HTERT RPE-1 (cell line): ENCODE results near the gene GOLPH3L.
"Not testable (repeated sequence)": the region's sequence is repeated elsewhere in the genome, so short reads cannot be mapped to it uniquely, and the experiment has no call there.

Experiments used
- in situ Hi-C: fragments of 300-500 bp; cut with MboI; formaldehyde crosslinking; loops from 4 replicates; pipeline ENCODE4 v1.14.3; 2020; ENCODE audit warnings: low sequenced_read_pairs

GOLPH3L gene

DNA sequence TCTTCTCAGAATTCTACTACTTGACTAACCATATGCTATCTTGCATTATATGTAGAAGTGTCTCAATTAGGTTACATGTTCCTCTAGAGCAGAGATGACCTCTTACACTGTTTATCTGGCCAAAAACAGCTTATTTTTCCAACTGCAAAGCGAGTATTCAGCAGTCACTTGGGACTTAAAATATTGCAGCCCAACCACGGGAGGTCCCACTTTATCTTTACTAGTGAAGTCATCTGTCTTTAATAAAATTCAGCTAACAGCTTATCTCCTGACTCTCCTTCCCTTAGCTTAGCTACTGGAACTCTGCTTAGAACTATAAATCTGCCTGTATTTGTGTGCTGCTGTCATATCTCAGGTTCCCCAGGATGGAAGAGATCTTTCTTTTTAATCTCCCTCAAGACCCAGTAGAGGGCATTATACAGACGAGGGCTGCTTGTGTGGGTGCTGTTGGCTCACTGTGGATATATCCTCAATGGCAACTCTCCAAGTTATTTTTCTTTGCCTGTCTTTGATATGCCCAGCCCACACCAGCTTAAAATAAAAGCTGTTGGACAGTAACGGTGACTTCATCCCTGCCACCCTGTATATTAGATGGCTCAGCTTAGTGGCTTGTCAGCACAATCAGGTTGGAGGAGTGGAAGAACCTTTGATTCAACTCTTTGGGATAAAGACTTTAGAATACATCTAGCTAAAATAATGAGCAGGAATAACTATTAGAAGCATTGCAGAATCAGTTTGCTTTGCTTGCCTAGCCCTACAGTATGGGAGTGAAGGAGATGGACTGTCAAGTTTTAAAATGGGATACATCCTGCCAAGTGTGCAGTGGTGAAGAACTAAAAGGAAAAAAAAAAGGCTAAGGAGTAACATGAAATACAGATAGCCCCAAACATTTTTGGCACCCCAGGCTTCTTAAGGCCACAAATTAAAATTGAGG, 77.1 kb downstream of the GOLPH3L start:
- in situ Hi-C loops: no loop called here

DNA sequence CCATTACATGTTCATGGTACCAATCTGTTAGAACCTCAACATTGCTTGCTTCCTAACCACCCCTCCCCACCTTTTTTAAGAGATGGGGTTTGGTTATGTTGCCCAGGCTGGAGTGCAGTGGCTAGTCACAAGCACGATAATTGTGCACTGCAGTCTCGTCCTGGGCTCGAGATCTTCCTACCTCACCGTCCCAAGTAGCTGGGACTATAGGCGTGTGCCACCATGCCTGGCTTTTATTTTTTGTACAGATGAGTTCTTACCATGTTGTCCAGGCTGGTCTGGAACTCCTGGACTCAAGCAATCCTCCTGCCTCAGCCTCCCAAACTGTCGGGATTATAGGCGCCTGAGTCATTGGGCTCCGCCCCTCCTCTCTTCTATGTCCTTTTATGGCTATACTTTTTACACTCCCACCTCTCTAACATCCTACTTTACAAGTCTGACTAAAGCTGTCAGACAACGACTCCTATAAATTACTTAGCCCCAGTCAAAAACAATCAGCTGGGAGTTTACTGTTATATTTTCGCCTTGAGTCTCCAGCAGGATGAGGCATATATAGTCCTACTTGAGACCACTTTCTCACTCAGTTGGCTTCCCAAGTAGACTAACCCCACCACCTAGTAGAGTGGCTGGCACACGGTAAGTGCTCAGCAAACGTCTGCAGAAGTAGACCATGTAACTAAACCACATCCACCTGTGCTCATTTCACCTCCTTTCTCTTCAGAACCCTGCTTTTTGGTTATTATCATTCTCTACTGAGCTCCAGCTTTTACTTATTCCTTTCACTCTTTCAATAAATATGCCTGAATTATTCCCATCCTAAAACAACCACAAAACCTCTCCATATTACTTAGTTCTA, 81.4 kb downstream of the GOLPH3L start:
- in situ Hi-C loops: no loop called here

DNA sequence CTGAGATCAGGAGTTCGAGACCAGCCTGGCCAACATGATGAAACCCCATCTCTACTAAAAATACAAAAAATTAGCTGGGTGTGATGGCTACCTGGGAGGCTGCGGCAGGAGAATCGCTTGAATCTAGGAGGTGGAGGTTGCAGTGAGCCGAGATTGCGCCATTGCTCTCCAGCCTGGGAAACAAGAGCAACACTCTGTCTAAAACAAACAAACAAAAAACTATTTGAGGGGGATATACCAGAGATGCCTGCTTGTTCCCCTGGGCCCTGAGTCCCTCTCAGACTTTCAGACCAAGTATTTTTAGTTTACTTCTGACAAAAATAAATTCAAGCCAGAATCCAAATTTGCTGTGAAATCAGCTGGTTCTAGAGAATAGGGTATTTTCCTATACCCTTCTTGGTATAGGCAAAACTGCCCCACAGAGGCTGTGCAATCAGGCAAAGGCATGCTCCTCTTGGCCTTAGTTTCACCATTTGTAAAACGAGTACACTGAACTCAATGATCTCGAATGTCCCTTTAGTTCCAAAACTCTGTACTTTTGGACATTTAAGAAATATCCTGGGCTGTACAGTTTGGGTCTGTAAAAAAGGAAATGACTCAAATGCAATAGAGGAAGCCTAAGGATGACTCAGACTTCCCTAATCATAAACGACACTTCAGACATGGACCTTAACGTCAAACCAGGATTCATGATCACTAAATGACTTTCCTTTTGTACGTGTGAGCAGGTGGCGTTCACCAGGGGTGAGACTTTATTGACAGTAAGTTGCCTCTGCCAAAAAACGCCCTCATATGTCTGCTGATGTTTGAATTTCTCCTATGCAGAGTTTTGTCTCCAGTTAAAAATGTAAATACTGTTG, 83.7 kb downstream of the GOLPH3L start:
- in situ Hi-C loops: no loop called here

DNA sequence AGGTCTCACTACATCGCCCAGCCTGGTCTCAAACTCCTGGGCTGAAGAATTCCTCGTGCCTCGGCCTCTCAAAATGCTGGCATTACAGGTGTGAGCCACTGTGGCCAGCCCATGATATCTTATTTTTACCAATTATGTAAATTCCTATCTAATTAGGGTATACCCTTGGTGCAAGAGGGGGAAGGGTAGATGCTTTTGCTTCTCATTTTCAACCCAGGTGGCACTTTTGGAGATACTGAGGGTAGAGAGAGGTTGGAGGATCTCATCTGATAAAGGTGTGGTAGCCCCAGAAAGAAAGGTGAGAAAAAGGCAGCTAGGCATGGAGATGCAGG, 85.0 kb downstream of the GOLPH3L start:
- in situ Hi-C loops: no loop called here

DNA sequence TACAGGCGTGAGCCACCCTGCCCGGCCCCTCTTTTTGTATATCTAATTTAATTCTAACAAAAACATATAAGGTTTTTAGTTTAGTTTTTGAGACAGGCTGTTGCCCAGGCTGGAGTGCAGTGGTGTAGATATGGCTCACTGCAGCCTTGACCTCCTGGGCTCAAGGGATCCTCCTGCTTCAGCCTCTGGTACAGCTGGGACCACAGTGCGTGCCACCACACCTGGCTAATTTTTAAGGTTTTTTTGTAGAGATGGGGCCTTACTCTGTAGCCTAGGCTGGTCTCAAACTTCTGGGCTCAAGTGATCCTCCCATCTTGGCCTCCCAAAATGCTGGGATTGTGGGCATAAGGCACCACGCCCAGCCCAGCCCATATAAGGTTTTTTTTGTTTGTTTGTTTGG, 86.4 kb downstream of the GOLPH3L start:
- in situ Hi-C loops: no loop called here

DNA sequence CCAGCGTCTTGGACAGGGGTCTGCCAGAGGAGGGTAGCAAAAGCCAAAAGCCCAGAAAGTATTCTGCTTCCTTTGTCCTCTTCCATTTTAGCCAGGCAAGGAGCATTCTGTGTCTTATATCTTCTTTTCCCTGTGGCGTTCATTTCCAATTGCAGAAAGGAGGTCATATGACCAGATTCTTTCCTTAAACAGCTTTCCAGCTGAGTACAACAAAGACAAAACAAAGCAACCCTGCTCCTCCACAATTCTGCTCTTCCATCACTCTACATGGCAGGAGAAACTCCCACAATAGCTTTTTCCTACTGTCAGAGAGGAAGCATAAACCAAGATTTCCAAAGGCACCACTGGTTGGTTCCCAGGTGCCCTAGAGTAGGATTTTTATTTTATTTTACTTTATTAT, 87.2 kb downstream of the GOLPH3L start:
- in situ Hi-C loops: no loop called here

DNA sequence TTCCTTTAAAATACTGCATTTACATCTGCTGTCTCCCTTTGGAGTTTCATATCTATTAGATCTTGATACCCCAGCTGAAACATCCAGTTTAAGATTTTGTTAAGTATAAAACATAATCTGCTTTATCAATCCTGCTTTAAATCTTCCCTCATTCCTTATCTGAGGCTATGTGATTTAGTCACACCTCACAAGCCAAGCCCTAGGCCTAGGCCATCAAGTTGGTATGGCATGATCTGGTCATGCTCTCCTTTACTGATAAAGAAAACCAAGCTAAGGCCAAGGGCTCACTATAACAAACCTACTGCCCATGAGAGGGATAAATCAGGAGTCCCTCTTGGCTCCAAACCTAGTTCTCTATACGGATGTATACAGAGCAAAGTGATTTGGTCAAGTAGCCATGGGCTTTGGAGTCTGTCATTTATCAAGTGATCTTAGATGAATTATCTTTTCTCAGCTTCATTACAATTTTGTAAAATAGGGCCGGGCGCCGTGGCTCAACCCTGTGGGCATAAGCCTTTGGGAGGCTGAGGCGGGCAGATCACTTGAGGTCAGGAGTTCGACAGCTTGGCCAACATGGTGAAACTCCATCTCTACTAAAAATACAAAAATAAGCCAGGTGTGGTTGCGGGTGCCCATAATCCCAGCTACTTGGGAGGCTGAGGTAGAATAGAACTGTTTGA, 90.4 kb downstream of the GOLPH3L start:
- in situ Hi-C loops: no loop called here

DNA sequence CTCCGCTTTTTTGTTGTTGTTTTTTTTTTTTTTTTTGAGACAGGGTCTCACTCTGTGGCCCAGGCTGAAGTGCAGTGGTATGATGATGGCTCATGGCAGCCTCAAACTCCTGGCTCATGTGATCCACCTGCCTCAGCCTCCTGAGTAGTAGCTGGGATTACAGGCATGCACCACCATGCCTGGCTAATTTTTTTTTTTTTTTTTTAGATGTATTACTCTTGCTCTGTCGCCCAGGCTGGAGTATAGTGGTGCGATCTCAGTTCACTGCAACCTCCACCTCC, 91.6 kb downstream of the GOLPH3L start:
- in situ Hi-C loops: not testable (repeated sequence)

DNA sequence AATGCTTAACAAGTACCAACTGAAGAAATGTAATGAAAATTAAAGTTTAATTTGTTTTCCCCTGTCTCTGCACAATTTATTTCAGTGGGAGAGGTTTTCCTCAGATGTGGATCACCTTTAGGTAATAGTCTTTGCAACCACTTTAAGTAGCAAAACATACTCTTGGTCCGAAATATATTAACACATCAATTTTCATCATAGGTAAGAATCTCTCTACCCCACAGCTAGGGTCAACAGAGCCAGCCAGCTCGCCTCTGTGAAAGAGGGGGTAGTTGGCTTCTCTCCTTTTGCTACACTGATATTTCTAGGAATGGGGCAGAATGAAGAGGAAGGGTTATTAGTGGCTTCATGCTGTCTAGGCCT, 92.7 kb downstream of the GOLPH3L start:
- in situ Hi-C loops: no loop called here

DNA sequence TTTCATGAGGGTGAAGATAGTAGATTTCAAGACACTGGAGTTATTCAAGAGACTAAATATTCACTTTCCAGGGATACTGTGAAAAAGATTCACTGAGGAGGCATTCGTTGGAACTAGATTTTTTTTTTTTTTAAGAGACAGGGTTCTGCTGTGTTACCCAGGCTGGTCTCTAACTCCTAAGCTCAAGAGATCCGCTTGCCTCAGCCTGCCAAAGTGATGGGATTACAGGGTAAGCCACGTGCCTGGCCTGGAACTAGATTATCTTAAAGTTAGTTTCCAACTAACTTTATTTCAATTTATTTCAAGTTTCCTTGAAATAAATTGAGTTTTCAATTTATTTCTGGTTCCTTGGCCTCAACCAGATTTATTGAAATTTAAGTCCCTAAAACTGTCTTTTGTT, 93.2 kb downstream of the GOLPH3L start:
- in situ Hi-C loops: no loop called here

DNA sequence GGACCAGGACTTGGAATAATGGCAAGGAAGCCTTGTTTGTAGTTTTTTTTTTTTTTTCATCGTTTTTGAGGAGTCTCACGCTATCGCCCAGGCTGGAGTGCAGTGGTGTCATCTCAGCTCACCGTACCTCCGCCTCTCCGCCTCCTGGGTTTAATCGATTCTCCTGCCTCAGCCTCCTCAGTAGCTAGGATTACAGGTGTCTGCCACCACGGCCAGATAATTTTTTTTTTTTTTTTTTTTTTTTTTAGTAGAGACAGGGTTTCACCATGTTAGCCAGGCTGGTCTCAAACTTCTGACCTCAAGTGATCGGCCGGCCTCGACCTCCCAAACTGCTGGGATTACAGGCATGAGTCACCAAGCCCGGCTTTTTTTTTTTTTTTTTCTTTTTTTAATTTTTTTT, 94.6 kb downstream of the GOLPH3L start:
- in situ Hi-C loops: not testable (repeated sequence)

DNA sequence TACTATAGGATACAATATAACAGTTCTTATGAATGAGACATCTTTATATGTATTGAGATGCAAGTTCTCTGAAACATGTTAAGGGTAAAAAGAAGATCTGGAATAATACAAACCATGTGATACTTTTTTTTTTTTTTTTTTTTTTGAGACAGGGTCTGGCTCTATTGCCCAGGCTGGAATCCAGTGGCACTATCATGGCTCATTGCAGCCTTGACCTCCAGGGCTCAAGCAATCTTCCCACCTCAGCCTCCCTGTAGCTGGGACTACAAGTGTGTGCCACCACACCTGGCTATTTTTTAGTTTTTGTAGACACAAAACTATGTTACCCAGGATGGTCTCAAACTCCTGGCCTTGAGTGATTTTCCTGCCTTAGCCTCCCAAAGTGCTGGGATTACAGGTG, 95.4 kb downstream of the GOLPH3L start:
- in situ Hi-C loops: no loop called here

DNA sequence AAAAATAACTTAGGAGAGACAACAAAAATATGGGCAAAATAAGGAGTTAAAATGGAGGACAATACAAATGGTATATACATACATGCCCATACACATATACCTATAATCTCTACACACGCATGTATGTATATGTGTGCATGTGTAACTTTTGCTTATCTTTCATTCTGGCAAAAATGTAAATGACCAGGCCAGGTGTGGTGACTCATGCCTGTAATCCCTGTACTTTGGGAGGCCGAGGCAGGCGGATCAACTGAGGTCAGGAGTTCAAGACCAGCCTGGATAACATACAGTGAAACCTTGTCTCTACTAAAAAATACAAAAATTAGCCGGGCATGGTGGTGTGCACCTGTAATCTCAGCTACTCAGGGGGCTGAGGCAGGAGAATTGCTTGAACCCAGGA, 98.6 kb downstream of the GOLPH3L start:
- in situ Hi-C loops: not testable (repeated sequence)

DNA sequence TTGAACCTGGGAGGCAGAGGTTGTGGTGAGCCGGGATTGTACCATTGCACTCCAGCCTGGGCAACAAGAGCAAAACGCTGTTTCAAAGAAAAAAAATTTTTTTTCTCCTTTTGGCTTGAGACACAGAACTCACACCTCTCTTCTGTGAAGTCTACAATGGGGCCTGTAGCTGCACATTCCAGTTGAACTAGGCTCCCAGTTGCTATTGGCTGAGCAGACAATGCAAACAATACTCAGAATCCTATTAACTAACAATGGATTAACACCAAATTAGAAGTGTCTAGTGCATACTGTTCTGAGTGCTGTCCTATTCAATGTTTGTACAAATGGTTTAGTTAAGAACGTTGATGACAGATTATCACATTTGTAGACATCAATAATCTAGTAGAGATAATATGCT, 100.0 kb downstream of the GOLPH3L start:
- in situ Hi-C loops: no loop called here
